K562 (cell line): ENCODE measurements around the gene CC2D2B. TPM values are rescaled to one million over a fixed set of nuclear protein-coding genes. Genes with fewer than 3 reads are reported as not detected.

Experiments
- ATAC-seq: fragments of 200-7000 bp; cut with Tn5 transposase; 3 replicates; pipeline ENCODE4 v1.9.1; 2020; ENCODE audit warnings: moderate library complexity
- BruUV-seq: library from RNA; stranded (reverse); fragments of 400-500 nt; replicated peaks from 2 replicates; lab custom pipeline; 2021; lab: Mats Ljungman, UMichigan
- CTCF ChIA-PET: fragments of 300-600 bp; formaldehyde crosslinking; extraction: SDS; loops from one replicate; lab custom pipeline; 2021; ENCODE audit warnings: low intra/inter-chr PET ratio; lab: Yijun Ruan, JAX
- POLR2A ChIA-PET: fragments of 300-600, 350-650 bp; sonication (Branson Sonifier 250); formaldehyde crosslinking; extraction: SDS; loops from one replicate; lab custom pipeline; 2021; ENCODE audit warnings: antibody characterized with exemption, inconsistent platforms; lab: Yijun Ruan, JAX
- DNase-seq, 4 experiments: peaks; one replicate each; pipeline versions ENCODE4 v3.0.0 to v3.0.0-alpha.2; 2011 to 2018; ENCODE audit warnings: low spot score in 3 of 4, mixed read lengths in 3 of 4; ENCODE audit errors: extremely low read depth in 1 of 4
- FAIRE-seq: peaks from 2 replicates; lab custom pipeline; 2011; peaks lifted over from hg19 to GRCh38; lab: Jason Lieb, UNC
- H2AFZ ChIP-seq: 2 replicates; pipeline ENCODE4 v1.6.0; 2011; ENCODE audit warnings: low read depth, low read length, control low read depth, inconsistent platforms
- H3K27ac ChIP-seq: fragments of 200-600 bp; 3 replicates; pipeline ENCODE4 v1.8.0; 2011; ENCODE audit warnings: low read depth, mild to moderate bottlenecking, control low read depth, inconsistent platforms, low read length, moderate library complexity, mixed read lengths; ENCODE audit errors: extremely low read depth
- H3K27me3 ChIP-seq, 2 experiments: fragments of 300-600 bp in 1 of 2; 2 replicates in 1 of 2; 3 replicates in 1 of 2; pipeline versions ENCODE4 v1.6.0 to v1.8.0; 2011; ENCODE audit warnings: inconsistent platforms in 2 of 2, low read length in 2 of 2, mild to moderate bottlenecking in 1 of 2, mixed read lengths in 1 of 2, moderate library complexity in 1 of 2; ENCODE audit not compliant: control insufficient read depth in 2 of 2, insufficient read depth in 2 of 2
- H3K36me3 ChIP-seq: fragments of 300-600 bp; 3 replicates; pipeline ENCODE4 v1.8.0; 2011; ENCODE audit warnings: mild to moderate bottlenecking, low read length, inconsistent platforms; ENCODE audit not compliant: control insufficient read depth, insufficient read depth
- H3K4me1 ChIP-seq, 2 experiments: fragments of 200-600 bp in 1 of 2; replicated peaks in 1 of 2; 2 replicates in 1 of 2; 3 replicates in 1 of 2; pipeline versions ENCODE4 v1.5.1 to v1.8.0; 2011; ENCODE audit warnings: inconsistent platforms in 2 of 2, low read length in 2 of 2, mild to moderate bottlenecking in 1 of 2, mixed read lengths in 1 of 2, moderate library complexity in 1 of 2; ENCODE audit not compliant: control insufficient read depth in 2 of 2, insufficient read depth in 2 of 2
- H3K4me2 ChIP-seq: 2 replicates; pipeline ENCODE4 v1.6.1; 2011; ENCODE audit warnings: low read length, control low read depth, inconsistent platforms, mixed read lengths; ENCODE audit not compliant: insufficient read depth
- H3K4me3 ChIP-seq: fragments of 200-600 bp; sonication (generic), shearing (Covaris generic); 2 replicates; pipeline ENCODE4 v1.5.1; 2016; ENCODE audit warnings: control low read depth, inconsistent platforms
- H3K79me2 ChIP-seq: fragments of 200-600 bp; 3 replicates; pipeline ENCODE4 v1.8.0; 2011; ENCODE audit warnings: low read length, inconsistent platforms; ENCODE audit not compliant: control insufficient read depth, insufficient read depth
- H3K9ac ChIP-seq, 2 experiments: 2 replicates each; pipeline versions ENCODE4 v1.6.0 to v1.6.1; 2011; ENCODE audit warnings: low read depth in 2 of 2, low read length in 2 of 2, control low read depth in 1 of 2, inconsistent platforms in 1 of 2, mild to moderate bottlenecking in 1 of 2, mixed read lengths in 1 of 2; ENCODE audit not compliant: insufficient read depth in 1 of 2
- H3K9me1 ChIP-seq: one replicate; pipeline ENCODE4 v1.6.0; 2011; ENCODE audit warnings: inconsistent platforms, mild to moderate bottlenecking, low read length, moderate library complexity; ENCODE audit not compliant: control insufficient read depth, insufficient read depth
- H3K9me3 ChIP-seq: replicated peaks from 2 replicates; pipeline ENCODE4 v1.5.1; 2011; ENCODE audit warnings: low read depth, low read length, inconsistent platforms; ENCODE audit not compliant: control insufficient read depth, insufficient read depth
- H4K20me1 ChIP-seq: replicated peaks from 2 replicates; pipeline ENCODE4 v1.6.1; 2011; ENCODE audit warnings: low read length, inconsistent platforms, mixed read lengths; ENCODE audit not compliant: control insufficient read depth, insufficient read depth
- ATF2 ChIP-seq: sonication (generic); formaldehyde crosslinking; IDR thresholded peaks from 2 replicates; pipeline ENCODE4 v1.8.1; 2022; ENCODE audit warnings: missing genetic modification reagents
- EHMT2 ChIP-seq: fragments of 450-650 bp; IDR thresholded peaks from 2 replicates; pipeline ENCODE4 v1.6.1; 2018; ENCODE audit warnings: antibody characterized with exemption
- FOXK1 ChIP-seq: sonication (generic); formaldehyde crosslinking; IDR thresholded peaks from 2 replicates; pipeline ENCODE4 v1.8.0; 2022; ENCODE audit warnings: missing genetic modification reagents, mild to moderate bottlenecking, borderline replicate concordance
- GABPA ChIP-seq: fragments of 200-800 bp; sonication (Bioruptor generic); conservative IDR thresholded peaks from 2 replicates; pipeline ENCODE4 v1.6.1; 2016; ENCODE audit warnings: low read depth, missing genetic modification characterization, missing compliant biosample characterization
- GTF2F1 ChIP-seq: IDR thresholded peaks from 2 replicates; pipeline ENCODE4 v1.6.1; 2011; ENCODE audit warnings: low read depth, low read length, improper control_type of control experiment
- KAT2B ChIP-seq: IDR thresholded peaks from one replicate; pipeline ENCODE4 v1.6.1; 2012; ENCODE audit warnings: low read depth, mild to moderate bottlenecking, control low read depth, inconsistent platforms, low read length, moderate library complexity
- KLF13 ChIP-seq: fragments of 450-650 bp; IDR thresholded peaks from 2 replicates; pipeline ENCODE4 v1.6.1; 2016; ENCODE audit warnings: missing genetic modification characterization, low read depth, mild to moderate bottlenecking, missing compliant biosample characterization, moderate library complexity, borderline replicate concordance
- MAZ ChIP-seq, 2 experiments: fragments of 450-650 bp in 1 of 2; sonication (generic) in 1 of 2; formaldehyde crosslinking; IDR thresholded peaks in 1 of 2; conservative IDR thresholded peaks in 1 of 2; 2 replicates each; pipeline versions ENCODE4 v1.4.0 to v1.5.0; 2020; ENCODE audit warnings: mild to moderate bottlenecking in 1 of 2, missing genetic modification reagents in 1 of 2
- RNF219 ChIP-seq: fragments of 250-450 bp; sonication (Bioruptor Pico); IDR thresholded peaks from 2 replicates; pipeline ENCODE4 v1.5.0; 2022; ENCODE audit warnings: mild to moderate bottlenecking
- STAT5B ChIP-seq: fragments of 250-450 bp; sonication (Bioruptor Pico); IDR thresholded peaks from 2 replicates; pipeline ENCODE4 v1.8.0; 2021; ENCODE audit warnings: mild to moderate bottlenecking, inconsistent platforms
- TOE1 ChIP-seq, 2 experiments: fragments of 450-650 bp in 1 of 2; sonication (generic) in 1 of 2; formaldehyde crosslinking in 1 of 2; IDR thresholded peaks; 2 replicates each; pipeline versions ENCODE4 v1.7.1 to v1.8.0; 2016 to 2022; ENCODE audit warnings: borderline replicate concordance in 2 of 2, mild to moderate bottlenecking in 2 of 2, antibody characterized with exemption in 1 of 2, inconsistent platforms in 1 of 2, low read depth in 1 of 2, missing genetic modification reagents in 1 of 2, moderate library complexity in 1 of 2
- ZNF165 ChIP-seq: fragments of 250-450 bp; sonication (Bioruptor Pico); IDR thresholded peaks from 2 replicates; pipeline ENCODE4 v1.4.0; 2020; ENCODE audit warnings: borderline replicate concordance
- ZNF224 ChIP-seq: sonication (generic); formaldehyde crosslinking; IDR thresholded peaks from 2 replicates; pipeline ENCODE4 v1.8.0; 2022; ENCODE audit warnings: mild to moderate bottlenecking, missing genetic modification reagents
- ZNF263 ChIP-seq: sonication (generic); formaldehyde crosslinking; IDR thresholded peaks from 2 replicates; pipeline ENCODE4 v1.8.0; 2022; ENCODE audit warnings: mild to moderate bottlenecking, missing genetic modification reagents, borderline replicate concordance
- ZNF282 ChIP-seq: sonication (generic); formaldehyde crosslinking; IDR thresholded peaks from 2 replicates; pipeline ENCODE4 v1.8.1; 2023; ENCODE audit warnings: missing genetic modification reagents
- WGBS: fragments of 100-300 bp; shearing (Covaris generic); methylation state at CpG from one replicate; pipeline ENCODE4 v1.1.6; 2016; ENCODE audit warnings: low coverage, mixed read lengths; ENCODE audit not compliant: insufficient coverage; ENCODE audit errors: missing lambda C conversion rate; 5-methylcytosine and 5-hydroxymethylcytosine counted together
- in situ Hi-C: fragments of 300-500 bp; cut with MboI; formaldehyde crosslinking; loops from 4 replicates; pipeline ENCODE4 v1.15.0; 2018; ENCODE audit warnings: inconsistent platforms, mixed read lengths
- intact Hi-C: fragments of 100-400 bp; cut with micrococcal nuclease; formaldehyde crosslinking; loops from 2 replicates; pipeline ENCODE4 v1.14.2; 2022
- polyA plus RNA-seq, 8 experiments: library from polyadenylated mRNA; depleted of rRNA in 4 of 8; stranded (reverse) in 5 of 8; unstranded in 3 of 8; fragments of >200 nt; fragmentation: Nextera tagmentation in 2 of 8; fragmentation: Illumina TruSeq in 1 of 8; extraction: Ambion mirVana in 2 of 8; extraction: Trizol in 1 of 8; gene quantifications; 2 replicates each; pipeline versions ENCODE4 v1.2.1 to v1.2.3, GENCODE V29; 2011 to 2014; ENCODE audit warnings: inconsistent platforms in 1 of 8, missing spikeins in 1 of 8
- total RNA-seq, 7 experiments: library from RNA; depleted of rRNA in 6 of 7; stranded (reverse); fragments of >200 nt in 6 of 7; fragmentation: Illumina TruSeq in 2 of 7; extraction: Trizol in 2 of 7; gene quantifications; 2 replicates each; pipeline versions ENCODE4 v1.2.1 to v1.2.3, GENCODE V29; 2011 to 2021; ENCODE audit warnings: low replicate concordance in 1 of 7
- TF ChIP-seq, protein P1 (sequence below): sonication (generic); formaldehyde crosslinking; IDR thresholded peaks from 2 replicates; pipeline ENCODE4 v1.9.0; 2022; ENCODE audit warnings: mild to moderate bottlenecking, missing genetic modification reagents
- TF ChIP-seq, protein P2 (sequence below), 2 experiments: fragments of 250-450 bp in 1 of 2; fragments of 450-650 bp in 1 of 2; sonication (Bioruptor Pico) in 1 of 2; IDR thresholded peaks; 2 replicates each; pipeline versions ENCODE4 v1.6.1 to v1.8.0; 2016 to 2021; ENCODE audit warnings: mild to moderate bottlenecking in 2 of 2, moderate library complexity in 2 of 2, missing compliant biosample characterization in 1 of 2, missing genetic modification characterization in 1 of 2

Gene CC2D2B
- total and polyA plus RNA-seq, 9 of the 15 experiments (the other 6 are each of a cell fraction or from before 2014, with no cell fraction given) = 0.10 to 0.34 (median 0.20) TPM; not detected in 5

- peaks cover 0 to 2% of the 10 kb centered on the region in 2 experiments; a peak in 1 of 5 replicates for H3K4me1 ChIP-seq
- no peak for DNase-seq
- no peaks in the 10 kb centered on the region for H3K27me3 ChIP-seq
- POLR2A ChIA-PET = interaction anchor here (0.8 to 1.3 kb wide), 2 partner anchors 25 to 283 kb away, joined by 3 read pairs; no protein-coding TSS in a partner anchor
- no peak overlapping the region for H3K27ac ChIP-seq
- no peaks in the 10 kb centered on the region for H3K9me1 ChIP-seq
- no peaks in the 10 kb centered on the region for H3K36me3 ChIP-seq
- H3K79me2 ChIP-seq = no peaks in the 10 kb centered on the region
- WGBS = 14% methylated on average over 1 of the region's 1 CpG
- BruUV-seq = no TSS peak
- TF ChIP-seq KAT2B (no peak), GABPA (tag) (no peak), GTF2F1 (no peak), KLF13 (tag) (no peak), ATF2 (CRISPR knock-in tag) (no peak), MAZ (CRISPR knock-in tag; conservative IDR thresholded peaks at IDR 0.05 in 1 of 2, IDR thresholded peaks at IDR 0.05 in 1 of 2) (no peak), EHMT2 (no peak), ZNF282 (CRISPR knock-in tag) (no peak), RNF219 (CRISPR knock-in tag) (no peak), FOXK1 (CRISPR knock-in tag) (no peak), STAT5B (CRISPR knock-in tag) (no peak), TOE1 (IDR thresholded peaks at IDR 0.05; ENCODE audit: borderline replicate concordance) (no peak), TOE1 (CRISPR knock-in tag; IDR thresholded peaks at IDR 0.05; ENCODE audit: borderline replicate concordance, low read depth) (no peak), ZNF224 (CRISPR knock-in tag) (no peak), ZNF263 (CRISPR knock-in tag) (no peak), ZNF165 (CRISPR knock-in tag) (no peak)
- TF ChIP-seq, protein P1, sequence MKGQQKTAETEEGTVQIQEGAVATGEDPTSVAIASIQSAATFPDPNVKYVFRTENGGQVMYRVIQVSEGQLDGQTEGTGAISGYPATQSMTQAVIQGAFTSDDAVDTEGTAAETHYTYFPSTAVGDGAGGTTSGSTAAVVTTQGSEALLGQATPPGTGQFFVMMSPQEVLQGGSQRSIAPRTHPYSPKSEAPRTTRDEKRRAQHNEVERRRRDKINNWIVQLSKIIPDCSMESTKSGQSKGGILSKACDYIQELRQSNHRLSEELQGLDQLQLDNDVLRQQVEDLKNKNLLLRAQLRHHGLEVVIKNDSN (CRISPR knock-in tag) = no peak
- TF ChIP-seq, protein P2, sequence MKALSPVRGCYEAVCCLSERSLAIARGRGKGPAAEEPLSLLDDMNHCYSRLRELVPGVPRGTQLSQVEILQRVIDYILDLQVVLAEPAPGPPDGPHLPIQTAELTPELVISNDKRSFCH (CRISPR knock-in tag; IDR thresholded peaks at IDR 0.05) = no peak
- TF ChIP-seq, protein P2 (tag; IDR thresholded peaks at IDR 0.05) = no peak
- CTCF ChIA-PET = no interaction called here
- H3K9me3 ChIP-seq = no peaks in the 10 kb centered on the region
- no peak overlapping the region; the same call in 1 of the 2 replicates for H3K4me2 ChIP-seq
- no peak for FAIRE-seq
- no peaks in the 10 kb centered on the region for H4K20me1 ChIP-seq
- H3K4me3 ChIP-seq = no peak overlapping the region
- in situ Hi-C loops (no loop called here), intact Hi-C loops (no loop called here)
- H3K9ac ChIP-seq = no peak overlapping the region
- H2AFZ ChIP-seq = no peak overlapping the region
- no peak for ATAC-seq
Observed at GRCh38 chr10:95963991-95964389, 56.2 kb downstream of the CC2D2B start.
